Kidney epithelial cell (primary cell): ENCODE measurements around the gene TIMMDC1. TPM values are rescaled to one million over a fixed set of nuclear protein-coding genes. Genes with fewer than 3 reads are reported as not detected.

Experiments
- DNase-seq: peaks from one replicate; pipeline ENCODE4 v3.0.0-alpha.2; 2010; ENCODE audit warnings: low read depth
- H3K27me3 ChIP-seq: 2 replicates; pipeline ENCODE4 v1.6.0; 2011; ENCODE audit warnings: low read length; ENCODE audit not compliant: control insufficient read depth, insufficient read depth
- H3K36me3 ChIP-seq: 2 replicates; pipeline ENCODE4 v1.5.1; 2011; ENCODE audit warnings: low read length; ENCODE audit not compliant: control insufficient read depth, insufficient read depth
- H3K4me3 ChIP-seq: 2 replicates; pipeline ENCODE4 v1.5.1; 2011; ENCODE audit warnings: low read depth, mild to moderate bottlenecking, control low read depth, low read length
- total RNA-seq: library from RNA; depleted of rRNA; stranded (reverse); fragments of >200 nt; gene quantifications from 2 replicates; pipeline ENCODE4 v1.2.3, GENCODE V29; 2015
- TF ChIP-seq, protein P1 (sequence below): IDR thresholded peaks from 2 replicates; pipeline ENCODE4 v1.5.1; 2011; ENCODE audit warnings: mild to moderate bottlenecking, moderate library complexity, low read length, control low read depth, inconsistent platforms; ENCODE audit not compliant: insufficient read depth, poor library complexity, severe bottlenecking

The TIMMDC1 gene
- total RNA-seq, 1 donor from 2014 or later, result 56.0 TPM

DNA sequence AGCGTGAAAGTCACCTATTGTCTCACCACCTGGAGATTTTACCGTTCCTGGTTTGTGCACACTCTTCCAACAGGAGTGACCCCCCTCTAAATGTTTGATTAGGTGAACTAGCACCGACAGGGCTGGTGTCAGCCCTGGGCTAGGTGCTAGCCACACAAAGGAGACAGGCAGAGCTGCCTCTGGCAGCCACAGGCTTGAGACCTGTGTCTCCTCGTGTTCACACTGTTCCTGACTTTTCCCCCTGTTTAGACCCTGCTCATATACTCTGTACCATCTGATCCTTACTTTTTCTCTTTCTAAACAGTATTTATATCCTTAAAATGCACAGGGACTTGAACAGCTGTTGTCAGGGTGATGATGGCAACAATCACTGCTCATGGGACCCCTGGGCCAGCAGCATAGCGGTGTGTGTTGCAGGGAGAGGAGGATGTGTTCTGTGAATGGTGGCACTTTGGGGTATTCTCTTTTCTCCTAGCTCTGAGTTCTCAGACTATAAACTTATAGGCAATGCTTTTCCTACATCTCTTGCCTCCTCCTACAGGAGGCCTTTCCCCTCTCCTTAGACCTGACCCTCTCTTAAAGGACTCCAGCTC is 55.6 kb downstream of the TIMMDC1 start:
- Histone ChIP-seq H3K36me3 (no peaks in the 10 kb centered on the region), H3K27me3 (no peaks in the 10 kb centered on the region), H3K4me3 (no peak overlapping the region)
- no peak for DNase-seq
- TF ChIP-seq, protein P1, sequence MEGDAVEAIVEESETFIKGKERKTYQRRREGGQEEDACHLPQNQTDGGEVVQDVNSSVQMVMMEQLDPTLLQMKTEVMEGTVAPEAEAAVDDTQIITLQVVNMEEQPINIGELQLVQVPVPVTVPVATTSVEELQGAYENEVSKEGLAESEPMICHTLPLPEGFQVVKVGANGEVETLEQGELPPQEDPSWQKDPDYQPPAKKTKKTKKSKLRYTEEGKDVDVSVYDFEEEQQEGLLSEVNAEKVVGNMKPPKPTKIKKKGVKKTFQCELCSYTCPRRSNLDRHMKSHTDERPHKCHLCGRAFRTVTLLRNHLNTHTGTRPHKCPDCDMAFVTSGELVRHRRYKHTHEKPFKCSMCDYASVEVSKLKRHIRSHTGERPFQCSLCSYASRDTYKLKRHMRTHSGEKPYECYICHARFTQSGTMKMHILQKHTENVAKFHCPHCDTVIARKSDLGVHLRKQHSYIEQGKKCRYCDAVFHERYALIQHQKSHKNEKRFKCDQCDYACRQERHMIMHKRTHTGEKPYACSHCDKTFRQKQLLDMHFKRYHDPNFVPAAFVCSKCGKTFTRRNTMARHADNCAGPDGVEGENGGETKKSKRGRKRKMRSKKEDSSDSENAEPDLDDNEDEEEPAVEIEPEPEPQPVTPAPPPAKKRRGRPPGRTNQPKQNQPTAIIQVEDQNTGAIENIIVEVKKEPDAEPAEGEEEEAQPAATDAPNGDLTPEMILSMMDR, result no peak

DNA sequence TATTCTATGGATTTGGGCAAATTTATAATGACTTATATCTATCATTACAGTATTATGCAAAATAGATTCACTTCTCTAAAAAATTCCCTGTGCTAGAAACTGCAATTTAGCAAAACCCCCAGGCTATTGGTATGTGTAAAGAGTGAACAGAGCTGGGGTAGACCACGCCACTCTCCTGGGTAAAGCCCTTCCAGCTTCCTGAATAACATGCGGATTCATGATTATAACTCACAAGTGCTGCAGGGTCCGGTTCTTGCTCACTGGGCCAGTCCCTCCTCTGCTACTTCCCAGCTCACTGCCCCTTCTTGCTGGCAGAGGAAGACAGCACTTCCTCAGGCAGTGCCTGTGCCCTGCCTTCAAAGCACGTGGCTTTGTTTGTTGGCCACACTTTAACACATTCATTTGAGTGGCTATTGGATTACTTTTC is 57.0 kb downstream of the TIMMDC1 start:
- no peak overlapping the region for H3K4me3 ChIP-seq
- DNase-seq, result no peak
- no peaks in the 10 kb centered on the region for H3K27me3 ChIP-seq
- TF ChIP-seq, protein P1, result no peak
- H3K36me3 ChIP-seq, result no peaks in the 10 kb centered on the region

DNA sequence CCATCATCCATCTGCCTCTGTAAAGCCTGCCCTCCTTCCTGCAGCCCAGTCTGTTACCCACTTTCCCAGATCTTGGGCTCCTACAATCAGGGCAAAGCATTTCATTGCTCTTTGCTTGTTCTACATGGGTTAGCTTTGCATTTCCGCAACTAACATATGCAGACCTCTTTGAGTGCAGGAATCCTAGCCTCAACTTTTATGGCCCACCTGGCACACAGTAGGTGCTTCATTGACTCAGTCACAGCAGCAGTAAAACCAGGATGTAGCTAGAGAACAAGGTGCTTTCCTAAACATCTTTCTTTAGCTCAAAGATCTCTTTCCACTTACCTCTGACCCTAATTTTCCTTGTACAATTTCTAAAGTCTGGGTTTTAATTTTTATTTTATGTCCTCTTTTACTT is 57.6 kb downstream of the TIMMDC1 start:
- Histone ChIP-seq H3K4me3 (no peak overlapping the region), H3K27me3 (no peaks in the 10 kb centered on the region), H3K36me3 (no peaks in the 10 kb centered on the region)
- TF ChIP-seq, protein P1, result no peak
- no peak for DNase-seq

DNA sequence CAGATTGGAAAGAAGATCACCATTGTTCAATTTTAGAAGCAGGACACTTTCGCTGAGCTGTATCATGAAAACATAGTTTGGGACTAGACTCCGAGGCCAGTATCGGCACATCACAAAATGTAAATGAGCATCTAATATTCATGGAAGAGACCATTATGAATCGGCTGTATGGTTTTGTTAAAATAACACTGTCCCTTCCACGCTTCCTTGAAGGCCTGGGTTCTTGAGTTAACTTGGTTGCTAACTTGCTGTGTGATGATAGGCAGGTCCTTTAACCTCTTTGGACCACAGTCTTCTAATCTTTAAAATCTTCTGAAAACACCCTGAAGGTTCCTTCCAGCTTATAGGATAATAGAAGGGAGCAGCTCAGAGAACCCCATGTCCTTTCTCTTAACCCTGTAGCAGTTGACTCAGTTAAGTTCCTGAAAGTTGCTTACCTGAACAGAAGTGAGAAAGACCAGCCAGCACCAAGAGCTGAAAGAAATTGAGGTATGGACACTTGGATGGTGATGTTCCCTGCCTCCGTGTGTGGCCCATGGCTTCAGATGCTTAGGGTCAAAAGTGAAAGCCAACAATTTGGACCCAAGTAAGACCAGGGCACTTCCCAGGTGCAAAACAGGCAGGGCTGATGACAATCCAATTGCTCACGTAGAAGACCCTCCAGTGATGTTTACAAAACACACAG is 59.0 kb downstream of the TIMMDC1 start:
- no peak for DNase-seq
- TF ChIP-seq, protein P1, result no peak
- H3K27me3 ChIP-seq, result no peaks in the 10 kb centered on the region

DNA sequence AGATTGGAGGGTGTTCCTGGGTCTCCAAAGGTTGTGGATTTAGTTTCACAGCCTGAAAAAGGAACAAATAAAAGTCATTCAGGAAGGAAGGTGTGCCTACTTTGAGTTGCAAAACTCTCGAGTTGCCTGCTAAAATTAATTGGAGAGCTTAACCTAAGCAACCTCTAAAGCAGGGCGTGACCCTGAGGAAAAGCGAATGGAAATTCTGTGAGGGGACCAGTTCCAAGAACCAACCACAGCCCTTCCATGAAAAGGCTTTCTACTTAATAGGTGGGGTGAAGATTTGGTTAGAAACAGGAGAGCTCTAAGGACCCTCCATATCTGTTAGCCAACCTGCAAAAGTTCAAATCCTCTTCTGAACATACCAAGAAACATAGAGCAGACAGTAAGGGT is 59.5 kb downstream of the TIMMDC1 start:
- Histone ChIP-seq H3K27me3 (no peaks in the 10 kb centered on the region), H3K36me3 (no peaks in the 10 kb centered on the region), H3K4me3 (no peak overlapping the region)
- DNase-seq, result no peak
- TF ChIP-seq, protein P1, result no peak

More for the DNA sequence above, 59.0 kb downstream of the TIMMDC1 start:
- no peaks in the 10 kb centered on the region for H3K36me3 ChIP-seq
- H3K4me3 ChIP-seq, result no peak overlapping the region
